Suprapubic skin (tissue), 4 donors: ENCODE measurements around the gene SLC43A3. TPM values are rescaled to one million over a fixed set of nuclear protein-coding genes. Genes with fewer than 3 reads are reported as not detected.

Experiments
- DNase-seq, 2 donors: peaks; one replicate each; pipeline ENCODE4 v3.0.0-alpha.2; 2019; ENCODE audit warnings: low spot score in 2 of 2
- H3K27ac ChIP-seq: fragments of 200-600 bp; sonication (generic); one replicate; pipeline ENCODE4 v1.5.1; 2019
- H3K27me3 ChIP-seq: fragments of 200-600 bp; sonication (generic); one replicate; pipeline ENCODE4 v1.5.1; 2019
- H3K36me3 ChIP-seq: fragments of 200-600 bp; sonication (generic); one replicate; pipeline ENCODE4 v1.5.1; 2019
- H3K4me1 ChIP-seq: fragments of 200-600 bp; sonication (generic); one replicate; pipeline ENCODE4 v1.5.1; 2019
- H3K4me3 ChIP-seq: fragments of 200-600 bp; sonication (generic); one replicate; pipeline ENCODE4 v1.5.1; 2019; ENCODE audit warnings: mild to moderate bottlenecking
- H3K9me3 ChIP-seq: fragments of 200-600 bp; sonication (generic); one replicate; pipeline ENCODE4 v1.5.1; 2019
- EP300 ChIP-seq: sonication (generic); formaldehyde crosslinking; IDR thresholded peaks from one replicate; pipeline ENCODE4 v1.6.1; 2017; ENCODE audit warnings: antibody characterized with exemption
- POLR2A ChIP-seq, 2 donors: fragments of 450-650 bp; IDR thresholded peaks; one replicate each; pipeline ENCODE4 v1.6.1; 2017; ENCODE audit warnings: antibody characterized with exemption in 2 of 2, mild to moderate bottlenecking in 2 of 2, moderate library complexity in 2 of 2
- POLR2AphosphoS5 ChIP-seq, 3 donors: sonication (generic); formaldehyde crosslinking; IDR thresholded peaks; one replicate each; pipeline ENCODE4 v1.6.1; 2017; ENCODE audit warnings: antibody characterized with exemption in 3 of 3
- WGBS: methylation state at CpG from one replicate; pipeline ENCODE4 v1.1.5; 2018; 5-methylcytosine and 5-hydroxymethylcytosine counted together
- total RNA-seq, 4 donors: library from RNA; depleted of rRNA; stranded (reverse); fragments of >200 nt; gene quantifications; one replicate each; pipeline ENCODE4 v1.1.0, GENCODE V29; 2016
- TF ChIP-seq, protein P1 (sequence below), 2 donors: fragments of 200-600 bp in 1 of 2; fragments of 450-650 bp in 1 of 2; sonication (generic) in 1 of 2; IDR thresholded peaks; one replicate each; pipeline ENCODE4 v1.5.1; 2016 to 2019; ENCODE audit warnings: antibody characterized with exemption in 2 of 2, mild to moderate bottlenecking in 1 of 2, moderate library complexity in 1 of 2

The SLC43A3 gene
- total RNA-seq, 4 donors from 2014 or later, result 44.5 to 70.4 (median 60.0) TPM

GRCh38 chr11:57395905-57396623 lies 30.9 kb downstream of the SLC43A3 start:
- TF ChIP-seq POLR2A (IDR thresholded peaks at IDR 0.05) (no peak), EP300 (no peak), POLR2AphosphoS5 (IDR thresholded peaks at IDR 0.05) (no peak)
- TF ChIP-seq, protein P1, sequence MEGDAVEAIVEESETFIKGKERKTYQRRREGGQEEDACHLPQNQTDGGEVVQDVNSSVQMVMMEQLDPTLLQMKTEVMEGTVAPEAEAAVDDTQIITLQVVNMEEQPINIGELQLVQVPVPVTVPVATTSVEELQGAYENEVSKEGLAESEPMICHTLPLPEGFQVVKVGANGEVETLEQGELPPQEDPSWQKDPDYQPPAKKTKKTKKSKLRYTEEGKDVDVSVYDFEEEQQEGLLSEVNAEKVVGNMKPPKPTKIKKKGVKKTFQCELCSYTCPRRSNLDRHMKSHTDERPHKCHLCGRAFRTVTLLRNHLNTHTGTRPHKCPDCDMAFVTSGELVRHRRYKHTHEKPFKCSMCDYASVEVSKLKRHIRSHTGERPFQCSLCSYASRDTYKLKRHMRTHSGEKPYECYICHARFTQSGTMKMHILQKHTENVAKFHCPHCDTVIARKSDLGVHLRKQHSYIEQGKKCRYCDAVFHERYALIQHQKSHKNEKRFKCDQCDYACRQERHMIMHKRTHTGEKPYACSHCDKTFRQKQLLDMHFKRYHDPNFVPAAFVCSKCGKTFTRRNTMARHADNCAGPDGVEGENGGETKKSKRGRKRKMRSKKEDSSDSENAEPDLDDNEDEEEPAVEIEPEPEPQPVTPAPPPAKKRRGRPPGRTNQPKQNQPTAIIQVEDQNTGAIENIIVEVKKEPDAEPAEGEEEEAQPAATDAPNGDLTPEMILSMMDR (IDR thresholded peaks at IDR 0.05), result no peak
- H3K27ac ChIP-seq, result no peak overlapping the region
- no peaks in the 10 kb centered on the region for H3K9me3 ChIP-seq
- no peak overlapping the region for H3K4me3 ChIP-seq
- no peaks in the 10 kb centered on the region for H3K27me3 ChIP-seq
- 98% methylated on average over 11 of the region's 11 CpGs for WGBS
- no peaks in the 10 kb centered on the region for H3K36me3 ChIP-seq
- no peaks in the 10 kb centered on the region for H3K4me1 ChIP-seq
- no peak for DNase-seq

DNA sequence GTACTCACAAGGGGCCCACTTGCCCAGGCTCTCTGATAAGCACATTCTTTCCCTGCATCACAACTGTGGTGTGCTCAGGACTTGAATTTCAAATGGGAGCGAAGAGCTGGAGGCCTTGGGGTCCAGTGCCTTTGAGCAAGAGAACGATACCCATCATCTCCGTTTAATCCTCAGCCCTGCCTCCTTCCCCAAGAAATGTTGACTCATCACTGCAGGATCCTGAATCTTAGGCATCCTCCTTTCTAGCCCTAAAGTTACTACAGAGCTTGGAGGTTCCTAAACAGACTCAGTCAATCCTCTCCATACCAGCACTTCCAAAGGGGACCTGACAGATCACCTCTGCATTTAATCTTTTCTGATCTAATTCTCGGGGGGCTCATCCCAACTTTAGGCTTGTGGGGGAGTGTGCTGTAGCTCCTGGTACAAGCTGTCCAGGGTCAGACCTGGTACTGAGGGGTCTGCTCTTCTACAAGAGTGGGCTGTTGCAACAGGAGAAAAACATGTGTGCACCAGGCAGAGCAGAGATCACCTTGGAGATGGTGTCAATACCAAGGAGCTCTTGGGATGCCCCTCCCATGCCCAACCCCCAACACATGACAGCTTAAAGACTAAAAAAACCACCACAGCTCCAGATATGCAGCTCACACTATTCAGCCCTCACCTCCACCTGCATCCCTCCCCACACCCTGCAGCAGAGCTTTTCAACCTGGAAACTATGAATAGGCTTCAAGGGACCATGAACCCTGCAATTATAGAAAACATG lies 32.5 kb downstream of the SLC43A3 start:
- no peaks in the 10 kb centered on the region for H3K4me1 ChIP-seq
- 84% methylated on average over 4 of the region's 4 CpGs for WGBS

DNA sequence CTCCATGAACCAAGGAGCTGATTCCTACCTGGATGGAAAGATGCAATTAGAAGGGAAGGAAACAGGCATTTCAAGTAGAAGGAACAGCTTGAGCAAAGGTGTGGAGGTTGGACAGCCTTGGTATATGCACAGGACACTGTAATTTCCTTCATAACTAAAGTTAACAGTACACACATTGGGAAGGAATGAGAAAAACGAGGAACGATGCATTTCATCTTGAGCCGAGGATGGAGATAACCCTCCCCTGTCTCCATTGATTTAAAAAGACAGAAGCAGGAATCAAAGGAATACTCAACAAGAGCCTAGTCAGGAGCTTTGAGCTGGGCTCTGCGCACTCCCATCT lies 34.2 kb downstream of the SLC43A3 start:
- H3K4me1 ChIP-seq, result no peaks in the 10 kb centered on the region
- no peak overlapping the region for H3K4me3 ChIP-seq
- H3K36me3 ChIP-seq, result peaks cover 3% of the 10 kb centered on the region
- H3K27me3 ChIP-seq, result no peaks in the 10 kb centered on the region
- 81% methylated on average over 4 of the region's 4 CpGs for WGBS
- no peaks in the 10 kb centered on the region for H3K9me3 ChIP-seq
- no peak overlapping the region for H3K27ac ChIP-seq
- TF ChIP-seq EP300, result no peak
- no peak for TF ChIP-seq POLR2A (IDR thresholded peaks at IDR 0.05)
- TF ChIP-seq POLR2AphosphoS5 (IDR thresholded peaks at IDR 0.05), result no peak
- TF ChIP-seq, protein P1 (IDR thresholded peaks at IDR 0.05), result no peak
- no peak for DNase-seq

More for the DNA sequence above, 32.5 kb downstream of the SLC43A3 start:
- Histone ChIP-seq H3K9me3 (no peaks in the 10 kb centered on the region), H3K27me3 (no peaks in the 10 kb centered on the region), H3K4me3 (no peak overlapping the region), H3K36me3 (peaks cover under 1% of the 10 kb centered on the region), H3K27ac (no peak overlapping the region)
- TF ChIP-seq POLR2A (IDR thresholded peaks at IDR 0.05) (no peak), POLR2AphosphoS5 (IDR thresholded peaks at IDR 0.05) (no peak), EP300 (no peak)
- TF ChIP-seq, protein P1 (IDR thresholded peaks at IDR 0.05), result no peak
- no peak for DNase-seq

- no peak for DNase-seq
- Histone ChIP-seq H3K27me3 (no peaks in the 10 kb centered on the region), H3K36me3 (peaks cover 3% of the 10 kb centered on the region), H3K27ac (no peak overlapping the region), H3K4me1 (no peaks in the 10 kb centered on the region), H3K9me3 (no peaks in the 10 kb centered on the region), H3K4me3 (no peak overlapping the region)
- TF ChIP-seq POLR2A (IDR thresholded peaks at IDR 0.05) (no peak), EP300 (no peak)
- WGBS, result 84% methylated on average over 8 of the region's 8 CpGs
Observed at GRCh38 chr11:57392066-57392762, 34.7 kb downstream of the SLC43A3 start.

DNA sequence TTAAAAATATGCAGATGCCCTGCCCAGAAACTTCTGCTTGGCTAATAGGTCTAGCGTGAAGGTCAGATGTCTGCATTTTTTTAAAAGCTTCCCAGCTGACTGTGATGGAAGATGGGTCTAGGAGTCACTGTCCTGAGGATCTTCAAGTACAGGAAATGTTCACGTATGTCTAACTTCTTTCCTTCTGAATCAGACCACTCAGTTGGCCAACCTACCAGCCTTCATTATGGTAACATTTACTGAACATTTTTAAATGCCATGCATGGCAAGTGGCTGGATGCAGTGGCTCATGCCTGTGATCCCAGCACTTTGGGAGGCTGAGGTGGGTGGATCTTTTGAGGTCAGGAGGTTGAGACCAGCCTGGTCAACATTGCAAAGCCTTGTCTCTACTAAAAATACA lies 35.4 kb downstream of the SLC43A3 start:
- DNase-seq, result no peak
- peaks cover 3% of the 10 kb centered on the region for H3K36me3 ChIP-seq
- H3K4me1 ChIP-seq, result no peaks in the 10 kb centered on the region
- no peaks in the 10 kb centered on the region for H3K9me3 ChIP-seq
- no peak overlapping the region for H3K4me3 ChIP-seq
- 86% methylated on average over 2 of the region's 2 CpGs for WGBS
- H3K27ac ChIP-seq, result no peak overlapping the region
- no peak for TF ChIP-seq POLR2AphosphoS5 (IDR thresholded peaks at IDR 0.05)
- TF ChIP-seq, protein P1 (IDR thresholded peaks at IDR 0.05), result no peak
- no peak for TF ChIP-seq POLR2A (IDR thresholded peaks at IDR 0.05)
- TF ChIP-seq EP300, result no peak
- H3K27me3 ChIP-seq, result no peaks in the 10 kb centered on the region
